H9 (cell line): ENCODE measurements around the gene TRIO. TPM values are rescaled to one million over a fixed set of nuclear protein-coding genes. Genes with fewer than 3 reads are reported as not detected.

Source experiments
- DNase-seq: peaks from one replicate; pipeline ENCODE4 v3.0.0-alpha.2; 2017
- H2AFZ ChIP-seq: one replicate; pipeline ENCODE4 v1.6.1; 2013; ENCODE audit warnings: mild to moderate bottlenecking, low read length, control low read depth, moderate library complexity
- H2AK5ac ChIP-seq: 2 replicates; pipeline ENCODE4 v1.6.1; 2013; ENCODE audit warnings: low read length, control low read depth, mixed read lengths; ENCODE audit not compliant: insufficient read length
- H2BK120ac ChIP-seq: one replicate; pipeline ENCODE4 v1.6.1; 2013; ENCODE audit warnings: low read depth, mild to moderate bottlenecking, low read length, control low read depth, inconsistent platforms; ENCODE audit not compliant: poor library complexity, severe bottlenecking
- H2BK12ac ChIP-seq: 2 replicates; pipeline ENCODE4 v1.6.1; 2013; ENCODE audit warnings: low read length, control low read depth, mixed read lengths, low read depth; ENCODE audit not compliant: insufficient read length
- H2BK15ac ChIP-seq: 2 replicates; pipeline ENCODE4 v1.6.1; 2013; ENCODE audit warnings: low read depth, low read length, control low read depth
- H2BK20ac ChIP-seq: one replicate; pipeline ENCODE4 v1.6.1; 2013; ENCODE audit warnings: low read depth, mild to moderate bottlenecking, low read length, control low read depth, inconsistent platforms; ENCODE audit not compliant: poor library complexity, severe bottlenecking
- H2BK5ac ChIP-seq: 2 replicates; pipeline ENCODE4 v1.6.1; 2013; ENCODE audit warnings: low read length, control low read depth, mixed read lengths; ENCODE audit not compliant: insufficient read length
- H3K14ac ChIP-seq: 2 replicates; pipeline ENCODE4 v1.6.1; 2013; ENCODE audit warnings: low read length, control low read depth; ENCODE audit not compliant: insufficient read depth
- H3K18ac ChIP-seq: 2 replicates; pipeline ENCODE4 v1.6.1; 2013; ENCODE audit warnings: low read depth, mild to moderate bottlenecking, mixed read lengths, low read length, control low read depth; ENCODE audit not compliant: insufficient read length
- H3K23ac ChIP-seq: 2 replicates; pipeline ENCODE4 v1.6.1; 2013; ENCODE audit warnings: low read length, control low read depth, mixed read lengths, low read depth; ENCODE audit not compliant: insufficient read length
- H3K23me2 ChIP-seq: 2 replicates; pipeline ENCODE4 v1.6.1; 2013; ENCODE audit warnings: low read depth, mild to moderate bottlenecking, mixed read lengths, low read length, control low read depth; ENCODE audit not compliant: insufficient read length, poor library complexity, severe bottlenecking
- H3K27ac ChIP-seq: 2 replicates; pipeline ENCODE4 v1.5.1; 2013; ENCODE audit warnings: low read length, control low read depth, mixed read lengths, low read depth; ENCODE audit not compliant: insufficient read length
- H3K27me3 ChIP-seq: 2 replicates; pipeline ENCODE4 v1.6.1; 2013; ENCODE audit warnings: low read length, control low read depth, inconsistent platforms; ENCODE audit not compliant: insufficient read depth
- H3K4ac ChIP-seq: 2 replicates; pipeline ENCODE4 v1.6.1; 2013; ENCODE audit warnings: low read depth, mild to moderate bottlenecking, control low read depth, inconsistent platforms, low read length, moderate library complexity
- H3K4me1 ChIP-seq: 2 replicates; pipeline ENCODE4 v1.6.1; 2013; ENCODE audit warnings: low read length, control low read depth, inconsistent platforms; ENCODE audit not compliant: insufficient read depth
- H3K4me2 ChIP-seq: 2 replicates; pipeline ENCODE4 v1.6.1; 2013; ENCODE audit warnings: low read length, control low read depth, mixed read lengths; ENCODE audit not compliant: insufficient read length, insufficient read depth
- H3K56ac ChIP-seq: 2 replicates; pipeline ENCODE4 v1.6.1; 2013; ENCODE audit warnings: low read depth, mild to moderate bottlenecking, mixed read lengths, low read length, control low read depth; ENCODE audit not compliant: insufficient read length
- H3K79me1 ChIP-seq: 2 replicates; pipeline ENCODE4 v1.6.1; 2013; ENCODE audit warnings: low read depth, mild to moderate bottlenecking, moderate library complexity, low read length, control low read depth, inconsistent platforms; ENCODE audit not compliant: insufficient read depth, poor library complexity, severe bottlenecking
- H3K79me2 ChIP-seq: 2 replicates; pipeline ENCODE4 v1.6.1; 2013; ENCODE audit warnings: low read length, control low read depth, inconsistent platforms; ENCODE audit not compliant: insufficient read depth
- H3K9ac ChIP-seq: 2 replicates; pipeline ENCODE4 v1.6.1; 2013; ENCODE audit warnings: low read length, control low read depth, mixed read lengths; ENCODE audit not compliant: insufficient read length; ENCODE audit errors: extremely low read depth
- H3K9me3 ChIP-seq: one replicate; pipeline ENCODE4 v1.6.1; 2013; ENCODE audit warnings: low read depth, low read length, inconsistent platforms; ENCODE audit not compliant: control insufficient read depth
- H3T11ph ChIP-seq: one replicate; pipeline ENCODE4 v1.6.1; 2013; ENCODE audit warnings: mild to moderate bottlenecking, low read length, control low read depth, inconsistent platforms
- H4K20me1 ChIP-seq: one replicate; pipeline ENCODE4 v1.6.1; 2013; ENCODE audit not compliant: control insufficient read depth, insufficient read length, insufficient read depth
- H4K5ac ChIP-seq: 2 replicates; pipeline ENCODE4 v1.6.1; 2013; ENCODE audit warnings: low read depth, mild to moderate bottlenecking, mixed read lengths, low read length, control low read depth; ENCODE audit not compliant: insufficient read length
- H4K8ac ChIP-seq: replicated peaks from 2 replicates; pipeline ENCODE4 v1.6.1; 2013; ENCODE audit warnings: low read length, control low read depth, mixed read lengths, low read depth; ENCODE audit not compliant: insufficient read length
- H4K91ac ChIP-seq: 2 replicates; pipeline ENCODE4 v1.6.1; 2013; ENCODE audit warnings: low read depth, mild to moderate bottlenecking, moderate library complexity, mixed read lengths, low read length, control low read depth; ENCODE audit not compliant: insufficient read length
- H3K27ac Mint-ChIP-seq, 3 experiments: 2 replicates in 2 of 3; 3 replicates in 1 of 3; pipeline ENCODE4 v1.8.0; 2020 to 2021; ENCODE audit warnings: mixed read lengths in 3 of 3, mild to moderate bottlenecking in 1 of 3, moderate library complexity in 1 of 3
- H3K27me3 Mint-ChIP-seq: 2 replicates; pipeline ENCODE4 v1.8.0; 2021; ENCODE audit warnings: low read depth, mild to moderate bottlenecking, moderate library complexity, mixed read lengths
- H3K36me3 Mint-ChIP-seq, 3 experiments: 2 replicates in 2 of 3; 3 replicates in 1 of 3; pipeline ENCODE4 v1.8.0; 2020 to 2021; ENCODE audit warnings: low read depth in 3 of 3, mixed read lengths in 3 of 3; ENCODE audit not compliant: insufficient read depth in 1 of 3
- H3K4me1 Mint-ChIP-seq, 2 experiments: 2 replicates each; pipeline ENCODE4 v1.8.0; 2020; ENCODE audit warnings: mixed read lengths in 2 of 2
- H3K4me3 Mint-ChIP-seq, 2 experiments: 2 replicates in 1 of 2; 3 replicates in 1 of 2; pipeline ENCODE4 v1.8.0; 2020 to 2021; ENCODE audit warnings: mild to moderate bottlenecking in 2 of 2, mixed read lengths in 2 of 2, moderate library complexity in 1 of 2
- H3K9me3 Mint-ChIP-seq, 2 experiments: 2 replicates in 1 of 2; 3 replicates in 1 of 2; pipeline ENCODE4 v1.8.0; 2020; ENCODE audit warnings: mild to moderate bottlenecking in 2 of 2, mixed read lengths in 2 of 2, moderate library complexity in 1 of 2
- WGBS: extraction: QIAGEN DNeasy Blood & Tissue Kit; methylation state at CpG from one replicate; pipeline ENCODE4 v1.1.7; 2013; ENCODE audit warnings: missing lambda C conversion rate, low lambda C conversion rate, mixed read lengths; ENCODE audit not compliant: insufficient read length; ENCODE audit errors: extremely low coverage; 5-methylcytosine and 5-hydroxymethylcytosine counted together
- total RNA-seq: library from RNA; stranded (reverse); gene quantifications from 2 replicates; pipeline ENCODE4 v1.2.1, GENCODE V29; 2021
- TF ChIP-seq, protein P1 (sequence below): fragments of 200-600 bp; sonication (generic); conservative IDR thresholded peaks from 3 replicates; pipeline ENCODE4 v1.8.0; 2021; ENCODE audit warnings: antibody characterized with exemption, mild to moderate bottlenecking

The TRIO gene
- total RNA-seq, 1 experiment from 2014 or later = 87.8 TPM

GRCh38 chr5:14367364-14367763, 224.2 kb downstream of the TRIO start:
- Histone ChIP-seq H2BK15ac (no peak overlapping the region), H3K23me2 (no peaks in the 10 kb centered on the region), H3K79me2 (no peaks in the 10 kb centered on the region), H3K4me1 (no peaks in the 10 kb centered on the region), H3T11ph (no peak overlapping the region), H4K5ac (no peak overlapping the region), H3K27me3 (no peaks in the 10 kb centered on the region), H2AFZ (no peak overlapping the region), H2AK5ac (no peak overlapping the region), H2BK120ac (no peak overlapping the region), H3K23ac (no peak overlapping the region), H2BK5ac (no peak overlapping the region), H2BK12ac (no peak overlapping the region), H3K18ac (no peak overlapping the region), H4K91ac (no peak overlapping the region), H3K56ac (no peak overlapping the region), H4K8ac (no peak overlapping the region), H3K27ac (no peak overlapping the region), H4K20me1 (no peaks in the 10 kb centered on the region), H3K4me2 (no peak overlapping the region), H3K9ac (no peak overlapping the region), H3K4ac (no peak overlapping the region), H3K14ac (no peak overlapping the region), H2BK20ac (no peak overlapping the region), H3K9me3 (no peaks in the 10 kb centered on the region), H3K79me1 (no peaks in the 10 kb centered on the region)
- no CpG with 5 or more reads among the region's 3 CpGs for WGBS
- no peak for DNase-seq
- Mint-ChIP-seq H3K27me3 (no peaks in the 10 kb centered on the region; the same call in 1 of the 2 replicates), H3K4me1 (peaks cover 8 to 11% of the 10 kb centered on the region in 2 experiments), H3K27ac (no peak overlapping the region), H3K4me3 (no peak overlapping the region), H3K9me3 (no peaks in the 10 kb centered on the region), H3K36me3 (peaks cover 43 to 80% (median 72%) of the 10 kb centered on the region in 3 experiments; a peak in 6 of 7 replicates)
- TF ChIP-seq, protein P1, sequence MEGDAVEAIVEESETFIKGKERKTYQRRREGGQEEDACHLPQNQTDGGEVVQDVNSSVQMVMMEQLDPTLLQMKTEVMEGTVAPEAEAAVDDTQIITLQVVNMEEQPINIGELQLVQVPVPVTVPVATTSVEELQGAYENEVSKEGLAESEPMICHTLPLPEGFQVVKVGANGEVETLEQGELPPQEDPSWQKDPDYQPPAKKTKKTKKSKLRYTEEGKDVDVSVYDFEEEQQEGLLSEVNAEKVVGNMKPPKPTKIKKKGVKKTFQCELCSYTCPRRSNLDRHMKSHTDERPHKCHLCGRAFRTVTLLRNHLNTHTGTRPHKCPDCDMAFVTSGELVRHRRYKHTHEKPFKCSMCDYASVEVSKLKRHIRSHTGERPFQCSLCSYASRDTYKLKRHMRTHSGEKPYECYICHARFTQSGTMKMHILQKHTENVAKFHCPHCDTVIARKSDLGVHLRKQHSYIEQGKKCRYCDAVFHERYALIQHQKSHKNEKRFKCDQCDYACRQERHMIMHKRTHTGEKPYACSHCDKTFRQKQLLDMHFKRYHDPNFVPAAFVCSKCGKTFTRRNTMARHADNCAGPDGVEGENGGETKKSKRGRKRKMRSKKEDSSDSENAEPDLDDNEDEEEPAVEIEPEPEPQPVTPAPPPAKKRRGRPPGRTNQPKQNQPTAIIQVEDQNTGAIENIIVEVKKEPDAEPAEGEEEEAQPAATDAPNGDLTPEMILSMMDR = no peak
